NK-92 (cell line): ENCODE data around the gene MMAB.
"Not testable (repeated sequence)": the region's sequence is repeated elsewhere in the genome, so short reads cannot be mapped to it uniquely, and the experiment has no call there.

Source experiments
- DNase-seq: peaks from one replicate; lab custom pipeline; 2025; ENCODE audit not compliant: unreplicated experiment; lab: John Stamatoyannopoulos, UW

The MMAB gene

GRCh38 chr12:109604132-109604585 is 30.9 kb upstream of the MMAB start:
- no peak for DNase-seq

GRCh38 chr12:109602132-109602531 is 28.8 kb upstream of the MMAB start:
- DNase-seq: not testable (repeated sequence)

DNA sequence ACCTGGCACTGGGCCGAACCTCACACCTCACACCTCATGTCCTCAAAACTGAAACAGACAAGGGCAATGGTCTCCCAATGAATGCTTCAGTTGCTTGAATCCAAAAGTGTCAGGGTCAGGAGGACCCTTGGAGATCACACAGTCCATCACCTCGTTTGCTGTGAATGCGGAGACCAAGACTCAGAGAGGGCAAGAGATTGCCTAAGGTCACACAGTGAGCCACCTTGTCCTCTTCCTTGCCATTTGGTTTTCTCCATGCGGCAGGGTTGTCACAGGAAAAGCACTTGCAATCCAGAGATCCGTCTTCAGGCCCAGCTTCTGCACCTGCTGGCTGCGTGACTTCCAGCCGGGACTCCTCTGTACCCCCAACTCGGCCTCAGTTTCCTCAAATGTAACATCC is 28.3 kb upstream of the MMAB start:
- no peak for DNase-seq

- no peak for DNase-seq
Measured at GRCh38 chr12:109600995-109601394, 27.7 kb upstream of the MMAB start.

DNA sequence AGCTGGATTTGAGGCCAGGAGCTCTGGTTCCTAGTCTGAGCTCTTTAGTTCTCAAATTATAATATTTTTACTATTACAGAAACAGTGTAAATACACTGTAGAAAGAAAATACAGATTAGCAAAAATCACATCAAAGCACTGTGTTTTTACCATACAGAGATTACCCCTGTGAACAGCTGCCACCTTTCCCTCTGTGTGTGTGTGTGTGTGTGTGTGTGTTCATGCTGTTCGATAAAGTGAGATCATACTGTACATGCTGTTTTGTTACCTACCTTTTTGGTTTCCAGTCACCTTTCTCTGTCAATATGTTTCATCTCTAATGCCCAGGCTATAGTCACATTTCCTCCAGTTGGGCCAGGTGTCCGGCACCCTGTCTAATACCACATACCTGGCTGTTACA is 27.2 kb upstream of the MMAB start:
- no peak for DNase-seq

DNA sequence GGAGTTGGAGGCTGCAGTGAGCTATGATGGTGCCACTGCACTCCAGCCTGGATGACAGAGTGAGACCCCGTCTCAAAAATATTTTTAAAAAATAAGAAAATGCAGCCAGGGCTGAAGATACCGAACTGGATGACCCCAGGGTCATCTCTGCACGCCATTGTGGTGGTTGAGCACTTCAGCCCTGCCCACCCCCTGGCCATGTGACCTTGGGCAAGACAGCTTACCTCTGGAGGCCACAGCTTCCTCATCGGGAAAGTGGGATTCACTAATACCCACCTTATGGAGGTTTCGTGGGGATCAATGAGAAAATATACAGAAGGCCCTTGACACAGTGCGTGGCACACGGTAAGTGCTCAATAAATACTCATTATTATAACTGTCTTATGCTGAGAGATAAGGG is 25.8 kb upstream of the MMAB start:
- DNase-seq: no peak

GRCh38 chr12:109598428-109598854 is 25.1 kb upstream of the MMAB start:
- no peak for DNase-seq

GRCh38 chr12:109597795-109598427 is 24.6 kb upstream of the MMAB start:
- no peak for DNase-seq

DNA sequence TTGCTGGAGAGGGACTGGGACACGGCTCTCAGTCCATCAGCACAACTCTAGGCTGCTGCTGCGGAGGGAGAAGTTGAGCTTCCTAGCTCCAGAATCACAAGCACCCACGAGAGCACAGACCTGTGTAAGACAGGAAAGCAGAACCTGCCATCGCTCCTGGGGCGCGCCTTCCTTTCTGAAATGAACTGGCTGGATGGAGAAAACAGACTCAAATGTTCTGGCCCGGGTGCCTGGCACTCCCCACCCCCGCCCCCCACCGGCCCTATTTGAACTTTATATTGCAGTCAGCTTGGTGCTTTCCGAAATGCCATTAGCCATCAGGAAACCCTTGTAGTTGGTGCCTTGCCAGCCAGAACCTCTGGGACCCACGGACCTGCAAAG is 24.1 kb upstream of the MMAB start:
- no peak for DNase-seq

DNA sequence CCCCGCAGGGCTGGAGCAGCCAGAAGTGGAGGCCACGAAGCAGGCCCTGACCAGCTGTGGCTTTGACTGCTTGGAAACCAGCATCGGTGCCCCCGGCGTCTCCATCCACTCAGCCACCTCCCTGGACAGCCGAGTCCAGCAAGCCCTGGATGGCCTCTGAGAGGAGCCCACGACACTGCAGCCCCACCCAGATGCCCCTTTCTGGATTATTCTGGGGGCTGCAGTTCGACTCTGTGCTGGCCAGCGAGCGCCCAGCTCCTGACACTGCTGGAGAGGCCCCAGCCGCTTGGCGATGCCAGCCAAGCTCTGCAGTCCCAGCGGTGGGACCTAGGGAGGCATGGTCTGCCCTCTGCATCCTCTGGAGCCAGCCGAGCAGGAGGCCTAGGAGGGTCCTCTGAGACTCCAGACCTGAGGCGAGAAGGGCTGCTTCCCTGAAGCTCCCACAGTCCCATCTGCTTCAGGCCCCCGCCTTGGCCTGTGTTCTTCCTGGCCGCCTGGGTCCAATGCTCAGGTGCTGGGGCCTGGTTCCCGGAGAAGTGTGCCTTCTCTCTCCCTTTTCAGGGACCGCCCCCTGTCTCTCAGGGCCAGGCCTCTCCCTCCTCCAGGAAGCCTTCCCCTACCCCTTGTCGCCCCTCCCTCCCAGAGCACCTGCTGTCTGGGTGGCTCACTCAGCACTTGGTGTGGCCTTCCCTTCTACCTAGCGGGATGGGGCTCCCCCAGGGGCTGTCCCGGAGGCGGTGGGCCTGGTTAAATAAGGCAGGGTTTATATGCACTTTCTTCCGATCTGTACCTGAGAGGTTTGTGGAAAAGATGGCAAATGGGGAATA is 23.3 kb upstream of the MMAB start:
- no peak for DNase-seq

- no peak for DNase-seq
Measured at GRCh38 chr12:109595321-109595902, 22.1 kb upstream of the MMAB start.

GRCh38 chr12:109594556-109595317 is 21.4 kb upstream of the MMAB start:
- no peak for DNase-seq

- DNase-seq: no peak
Measured at GRCh38 chr12:109592905-109593272, 19.6 kb upstream of the MMAB start.

GRCh38 chr12:109592195-109592904 is 19.0 kb upstream of the MMAB start:
- no peak for DNase-seq

DNA sequence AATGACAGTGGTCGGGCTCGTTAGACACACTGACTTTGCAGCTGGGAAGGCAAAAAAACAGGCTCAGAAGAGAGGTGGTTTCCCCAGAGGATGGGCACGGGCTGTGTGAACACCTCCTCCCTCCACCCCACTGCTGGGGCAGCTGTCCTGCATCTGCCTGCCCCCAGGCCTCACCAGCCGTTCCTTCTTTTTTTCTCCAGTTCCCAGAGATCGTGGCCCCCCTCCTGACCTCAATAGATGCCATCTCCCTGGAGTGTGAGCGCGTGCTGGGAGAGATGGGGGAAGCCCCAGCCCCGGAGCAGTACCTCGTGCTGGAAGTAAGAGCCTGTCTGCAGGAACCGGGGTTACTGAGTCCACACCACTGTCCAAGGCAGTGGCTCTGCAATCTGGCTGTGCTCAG is 17.7 kb upstream of the MMAB start:
- DNase-seq: no peak

GRCh38 chr12:109590566-109590965 is 17.3 kb upstream of the MMAB start:
- DNase-seq: no peak

GRCh38 chr12:109589691-109590245 is 16.5 kb upstream of the MMAB start:
- DNase-seq: no peak

DNA sequence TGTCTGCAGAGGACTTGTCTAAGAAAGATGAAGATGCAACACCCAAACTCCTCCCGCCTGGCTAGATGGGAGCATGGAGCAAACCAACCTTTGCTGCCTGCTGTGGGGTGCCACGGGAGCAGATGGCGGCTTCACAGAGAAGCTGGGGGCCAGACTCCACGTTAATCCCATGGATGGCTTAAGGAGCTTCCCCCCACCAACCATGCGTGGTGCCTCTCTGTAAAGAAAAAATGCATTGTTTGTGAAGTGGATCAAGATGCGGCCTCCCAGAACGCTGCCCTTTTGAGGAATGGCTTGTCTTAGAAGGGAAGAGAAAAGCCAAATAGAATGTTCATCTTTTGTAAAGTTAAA is 15.9 kb upstream of the MMAB start:
- DNase-seq: no peak

- no peak for DNase-seq
Measured at GRCh38 chr12:109588461-109589239, 15.3 kb upstream of the MMAB start.

GRCh38 chr12:109587921-109588320 is 14.6 kb upstream of the MMAB start:
- DNase-seq: no peak
